K562 (cell line): Measurements from ENCODE around the gene WDR47. TPM values are rescaled to one million over a fixed set of nuclear protein-coding genes. Genes with fewer than 3 reads are reported as not detected.

Experiments used
- ARID1B ChIP-seq: fragments of 450-650 bp; IDR thresholded peaks from 2 replicates; pipeline ENCODE4 v1.6.1; 2016; ENCODE audit warnings: antibody characterized with exemption, mild to moderate bottlenecking, inconsistent platforms
- BRF1 ChIP-seq: IDR thresholded peaks from 3 replicates; pipeline ENCODE4 v1.6.1; 2011; ENCODE audit warnings: borderline replicate concordance, mild to moderate bottlenecking; ENCODE audit not compliant: insufficient read length; ENCODE audit errors: extremely low read depth
- CBX8 ChIP-seq: fragments of 200-600 bp; sonication (generic); IDR thresholded peaks from 2 replicates; pipeline ENCODE4 v1.6.1; 2012; ENCODE audit warnings: borderline replicate concordance, mixed run types, low read depth, mild to moderate bottlenecking, moderate library complexity, mixed read lengths, low read length, control low read depth, inconsistent platforms; ENCODE audit not compliant: poor library complexity, severe bottlenecking; ENCODE audit errors: extremely low read depth
- CHD2 ChIP-seq: IDR thresholded peaks from 2 replicates; pipeline ENCODE4 v1.6.1; 2011; ENCODE audit warnings: low read depth, low read length
- DMBX1 ChIP-seq: fragments of 250-450 bp; sonication (Bioruptor Pico); IDR thresholded peaks from 2 replicates; pipeline ENCODE4 v1.8.0; 2022; ENCODE audit warnings: inconsistent platforms, mild to moderate bottlenecking, moderate library complexity, borderline replicate concordance
- MAFG ChIP-seq: fragments of 450-650 bp; conservative IDR thresholded peaks from 2 replicates; pipeline ENCODE4 v1.6.1; 2016; ENCODE audit warnings: missing genetic modification characterization, missing compliant biosample characterization
- PURB ChIP-seq: sonication (generic); formaldehyde crosslinking; IDR thresholded peaks from 2 replicates; pipeline ENCODE4 v1.9.0; 2021; ENCODE audit warnings: low read depth, mild to moderate bottlenecking, missing genetic modification reagents
- SRSF9 ChIP-seq: fragments of 200-400 bp; formaldehyde crosslinking; IDR thresholded peaks from 2 replicates; pipeline ENCODE4 v1.6.1; 2017; ENCODE audit warnings: low read depth, low read length, borderline replicate concordance
- ZFP1 ChIP-seq: fragments of 450-650 bp; formaldehyde crosslinking; IDR thresholded peaks from 2 replicates; pipeline ENCODE4 v1.4.0; 2020; ENCODE audit warnings: mild to moderate bottlenecking, mixed read lengths
- polyA plus RNA-seq, 8 experiments: library from polyadenylated mRNA; depleted of rRNA in 4 of 8; stranded (reverse) in 5 of 8; unstranded in 3 of 8; fragments of >200 nt; fragmentation: Nextera tagmentation in 2 of 8; fragmentation: Illumina TruSeq in 1 of 8; extraction: Ambion mirVana in 2 of 8; extraction: Trizol in 1 of 8; gene quantifications; 2 replicates each; pipeline versions ENCODE4 v1.2.1 to v1.2.3, GENCODE V29; 2011 to 2014; ENCODE audit warnings: inconsistent platforms in 1 of 8, missing spikeins in 1 of 8
- total RNA-seq, 7 experiments: library from RNA; depleted of rRNA in 6 of 7; stranded (reverse); fragments of >200 nt in 6 of 7; fragmentation: Illumina TruSeq in 2 of 7; extraction: Trizol in 2 of 7; gene quantifications; 2 replicates each; pipeline versions ENCODE4 v1.2.1 to v1.2.3, GENCODE V29; 2011 to 2021; ENCODE audit warnings: low replicate concordance in 1 of 7
- TF ChIP-seq, protein P1 (sequence below): sonication (generic); IDR thresholded peaks from 2 replicates; pipeline ENCODE4 v1.6.1; 2016
- TF ChIP-seq, protein P2 (sequence below): sonication (generic); formaldehyde crosslinking; IDR thresholded peaks from 2 replicates; pipeline ENCODE4 v1.8.0; 2022; ENCODE audit warnings: mild to moderate bottlenecking, missing genetic modification reagents
- TF ChIP-seq, protein P3 (sequence below): sonication (generic); formaldehyde crosslinking; IDR thresholded peaks from 2 replicates; pipeline ENCODE4 v1.8.0; 2022; ENCODE audit warnings: missing genetic modification reagents, mild to moderate bottlenecking, moderate library complexity, borderline replicate concordance
- TF ChIP-seq, protein P4 (sequence below): fragments of 450-650 bp; IDR thresholded peaks from 2 replicates; pipeline ENCODE4 v1.6.1; 2017; ENCODE audit warnings: antibody characterized with exemption, mild to moderate bottlenecking
- TF ChIP-seq, protein P5 (sequence below): fragments of 450-650 bp; formaldehyde crosslinking; IDR thresholded peaks from 2 replicates; pipeline ENCODE4 v1.4.0; 2022; ENCODE audit warnings: missing genetic modification characterization

Gene WDR47
- total and polyA plus RNA-seq, 9 of the 15 experiments (the other 6 are each of a cell fraction or from before 2014, with no cell fraction given): 1.3 to 10.1 (median 4.9) TPM

DNA sequence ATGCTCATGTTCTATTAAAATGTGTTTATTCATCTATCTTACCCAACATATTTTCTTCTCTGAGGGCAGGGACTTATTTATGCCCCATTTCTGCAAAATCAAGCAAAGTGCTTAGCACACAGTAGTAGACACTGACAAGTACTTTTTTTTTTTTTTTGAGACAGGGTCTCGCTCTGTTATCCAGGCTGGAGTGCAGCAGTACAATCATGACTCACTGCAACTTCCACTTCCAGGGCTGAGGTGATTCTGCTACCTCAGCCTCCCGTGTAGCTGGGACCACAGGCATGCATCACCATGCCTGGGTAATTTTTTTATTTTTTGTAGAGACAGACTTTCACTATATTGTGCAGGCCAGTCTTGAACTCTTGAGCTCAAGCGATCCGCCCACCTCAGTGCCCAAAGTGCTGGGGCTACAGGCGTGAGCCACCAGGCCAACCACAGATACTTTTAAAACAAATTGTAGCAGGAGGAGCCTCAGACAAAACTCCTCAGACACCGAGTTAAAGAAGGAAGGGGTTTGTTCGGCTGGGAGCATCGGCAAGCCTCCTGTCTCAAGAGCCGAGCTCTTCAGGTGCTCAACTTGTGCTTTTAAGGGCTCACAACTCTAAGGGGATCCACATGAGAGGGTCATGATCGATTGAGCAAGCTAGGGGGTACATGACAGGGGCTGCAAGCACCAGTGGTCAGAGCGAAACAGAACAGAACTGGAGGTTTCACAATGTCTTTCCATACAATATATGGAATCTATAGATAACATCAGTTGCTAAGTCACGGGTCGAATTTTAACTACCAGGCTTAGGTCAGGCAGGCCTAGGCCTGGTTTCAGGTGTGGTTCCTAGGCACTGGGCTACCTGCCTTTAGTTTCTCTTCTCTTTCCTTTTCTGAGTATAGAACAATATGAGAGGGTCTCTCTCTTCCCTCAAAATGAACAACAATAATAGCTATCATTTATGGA is 42.9 kb upstream of the WDR47 start (continued):
- TF ChIP-seq, protein P1, sequence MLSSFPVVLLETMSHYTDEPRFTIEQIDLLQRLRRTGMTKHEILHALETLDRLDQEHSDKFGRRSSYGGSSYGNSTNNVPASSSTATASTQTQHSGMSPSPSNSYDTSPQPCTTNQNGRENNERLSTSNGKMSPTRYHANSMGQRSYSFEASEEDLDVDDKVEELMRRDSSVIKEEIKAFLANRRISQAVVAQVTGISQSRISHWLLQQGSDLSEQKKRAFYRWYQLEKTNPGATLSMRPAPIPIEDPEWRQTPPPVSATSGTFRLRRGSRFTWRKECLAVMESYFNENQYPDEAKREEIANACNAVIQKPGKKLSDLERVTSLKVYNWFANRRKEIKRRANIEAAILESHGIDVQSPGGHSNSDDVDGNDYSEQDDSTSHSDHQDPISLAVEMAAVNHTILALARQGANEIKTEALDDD: no peak; the same call in 1 of the 2 replicates
- no peak for TF ChIP-seq CHD2
- peak; percentile 43; the same call in 1 of the 2 replicates for TF ChIP-seq MAFG
- no peak for TF ChIP-seq PURB
- TF ChIP-seq, protein P2, sequence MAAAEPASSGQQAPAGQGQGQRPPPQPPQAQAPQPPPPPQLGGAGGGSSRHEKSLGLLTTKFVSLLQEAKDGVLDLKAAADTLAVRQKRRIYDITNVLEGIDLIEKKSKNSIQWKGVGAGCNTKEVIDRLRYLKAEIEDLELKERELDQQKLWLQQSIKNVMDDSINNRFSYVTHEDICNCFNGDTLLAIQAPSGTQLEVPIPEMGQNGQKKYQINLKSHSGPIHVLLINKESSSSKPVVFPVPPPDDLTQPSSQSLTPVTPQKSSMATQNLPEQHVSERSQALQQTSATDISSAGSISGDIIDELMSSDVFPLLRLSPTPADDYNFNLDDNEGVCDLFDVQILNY (CRISPR knock-in tag): no peak
- TF ChIP-seq ARID1B: 0 out of 2 replicates have a peak, but pooled peaks have one; percentile 37
- TF ChIP-seq DMBX1 (CRISPR knock-in tag): no peak
- TF ChIP-seq CBX8: no peak
- TF ChIP-seq, protein P3, sequence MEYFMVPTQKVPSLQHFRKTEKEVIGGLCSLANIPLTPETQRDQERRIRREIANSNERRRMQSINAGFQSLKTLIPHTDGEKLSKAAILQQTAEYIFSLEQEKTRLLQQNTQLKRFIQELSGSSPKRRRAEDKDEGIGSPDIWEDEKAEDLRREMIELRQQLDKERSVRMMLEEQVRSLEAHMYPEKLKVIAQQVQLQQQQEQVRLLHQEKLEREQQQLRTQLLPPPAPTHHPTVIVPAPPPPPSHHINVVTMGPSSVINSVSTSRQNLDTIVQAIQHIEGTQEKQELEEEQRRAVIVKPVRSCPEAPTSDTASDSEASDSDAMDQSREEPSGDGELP (CRISPR knock-in tag): 0 out of 2 replicates have a peak, but pooled peaks have one; percentile 14
- TF ChIP-seq, protein P4, sequence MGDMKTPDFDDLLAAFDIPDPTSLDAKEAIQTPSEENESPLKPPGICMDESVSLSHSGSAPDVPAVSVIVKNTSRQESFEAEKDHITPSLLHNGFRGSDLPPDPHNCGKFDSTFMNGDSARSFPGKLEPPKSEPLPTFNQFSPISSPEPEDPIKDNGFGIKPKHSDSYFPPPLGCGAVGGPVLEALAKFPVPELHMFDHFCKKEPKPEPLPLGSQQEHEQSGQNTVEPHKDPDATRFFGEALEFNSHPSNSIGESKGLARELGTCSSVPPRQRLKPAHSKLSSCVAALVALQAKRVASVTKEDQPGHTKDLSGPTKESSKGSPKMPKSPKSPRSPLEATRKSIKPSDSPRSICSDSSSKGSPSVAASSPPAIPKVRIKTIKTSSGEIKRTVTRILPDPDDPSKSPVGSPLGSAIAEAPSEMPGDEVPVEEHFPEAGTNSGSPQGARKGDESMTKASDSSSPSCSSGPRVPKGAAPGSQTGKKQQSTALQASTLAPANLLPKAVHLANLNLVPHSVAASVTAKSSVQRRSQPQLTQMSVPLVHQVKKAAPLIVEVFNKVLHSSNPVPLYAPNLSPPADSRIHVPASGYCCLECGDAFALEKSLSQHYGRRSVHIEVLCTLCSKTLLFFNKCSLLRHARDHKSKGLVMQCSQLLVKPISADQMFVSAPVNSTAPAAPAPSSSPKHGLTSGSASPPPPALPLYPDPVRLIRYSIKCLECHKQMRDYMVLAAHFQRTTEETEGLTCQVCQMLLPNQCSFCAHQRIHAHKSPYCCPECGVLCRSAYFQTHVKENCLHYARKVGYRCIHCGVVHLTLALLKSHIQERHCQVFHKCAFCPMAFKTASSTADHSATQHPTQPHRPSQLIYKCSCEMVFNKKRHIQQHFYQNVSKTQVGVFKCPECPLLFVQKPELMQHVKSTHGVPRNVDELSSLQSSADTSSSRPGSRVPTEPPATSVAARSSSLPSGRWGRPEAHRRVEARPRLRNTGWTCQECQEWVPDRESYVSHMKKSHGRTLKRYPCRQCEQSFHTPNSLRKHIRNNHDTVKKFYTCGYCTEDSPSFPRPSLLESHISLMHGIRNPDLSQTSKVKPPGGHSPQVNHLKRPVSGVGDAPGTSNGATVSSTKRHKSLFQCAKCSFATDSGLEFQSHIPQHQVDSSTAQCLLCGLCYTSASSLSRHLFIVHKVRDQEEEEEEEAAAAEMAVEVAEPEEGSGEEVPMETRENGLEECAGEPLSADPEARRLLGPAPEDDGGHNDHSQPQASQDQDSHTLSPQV: peak; percentile 69
- no peak for TF ChIP-seq BRF1
- no peak for TF ChIP-seq ZFP1 (CRISPR knock-in tag)
- TF ChIP-seq SRSF9: no peak
- TF ChIP-seq, protein P5, sequence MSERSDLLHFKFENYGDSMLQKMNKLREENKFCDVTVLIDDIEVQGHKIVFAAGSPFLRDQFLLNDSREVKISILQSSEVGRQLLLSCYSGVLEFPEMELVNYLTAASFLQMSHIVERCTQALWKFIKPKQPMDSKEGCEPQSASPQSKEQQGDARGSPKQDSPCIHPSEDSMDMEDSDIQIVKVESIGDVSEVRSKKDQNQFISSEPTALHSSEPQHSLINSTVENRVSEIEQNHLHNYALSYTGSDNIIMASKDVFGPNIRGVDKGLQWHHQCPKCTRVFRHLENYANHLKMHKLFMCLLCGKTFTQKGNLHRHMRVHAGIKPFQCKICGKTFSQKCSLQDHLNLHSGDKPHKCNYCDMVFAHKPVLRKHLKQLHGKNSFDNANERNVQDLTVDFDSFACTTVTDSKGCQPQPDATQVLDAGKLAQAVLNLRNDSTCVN: no peak
